Measurements from ENCODE around the gene TSPO2. TPM values are rescaled to one million over a fixed set of nuclear protein-coding genes. Genes with fewer than 3 reads are reported as not detected.
A peak's percentile ranks its signal among the peaks of the same experiment; 100 is the strongest.

TSPO2 gene
- total RNA-seq, 1 experiment from 2014 or later: not detected

- DNase-seq (ENCODE audit: low read depth, low spot score): no peak
These were observed 46.2 kb downstream of the TSPO2 start for GRCh38 chr6:41088451-41088850.

GRCh38 chr6:41090841-41091761 is 48.8 kb downstream of the TSPO2 start:
- in situ Hi-C loops (cut with HindIII; ENCODE audit: low pct_unique_long_range_greater_than_20kb, low sequenced_read_pairs): loop anchor here (25.0 kb wide), 1 partner anchor 96 kb away; no protein-coding TSS in a partner anchor
- DNase-seq (ENCODE audit: low read depth, low spot score): no peak

More at GRCh38 chr6:41088451-41088850, 46.2 kb downstream of the TSPO2 start:
- in situ Hi-C loops (cut with HindIII; ENCODE audit: low pct_unique_long_range_greater_than_20kb, low sequenced_read_pairs): loop anchor here (25.0 kb wide), 1 partner anchor 99 kb away; no protein-coding TSS in a partner anchor

GRCh38 chr6:41092421-41093140 is 50.3 kb downstream of the TSPO2 start:
- DNase-seq (ENCODE audit: low read depth, low spot score): peak; percentile 67
- in situ Hi-C loops (cut with HindIII; ENCODE audit: low pct_unique_long_range_greater_than_20kb, low sequenced_read_pairs): loop anchor here (25.0 kb wide), 1 partner anchor 95 kb away; no protein-coding TSS in a partner anchor

GRCh38 chr6:41093729-41094128 is 51.5 kb downstream of the TSPO2 start:
- in situ Hi-C loops (cut with HindIII; ENCODE audit: low pct_unique_long_range_greater_than_20kb, low sequenced_read_pairs): loop anchor here (25.0 kb wide), 1 partner anchor 94 kb away; no protein-coding TSS in a partner anchor
- peak; percentile 48 for DNase-seq (ENCODE audit: low read depth, low spot score)

Other genes with a start within 250 kb of the TSPO2 start
- gene UNC5CL, start 3.2 kb upstream of the TSPO2 start, total RNA-seq (2014; rRNA removed; shearing (Covaris generic)): 0.08 and 0.16 TPM in 2 replicates
- gene APOBEC2, start 10.7 kb downstream of the TSPO2 start, total RNA-seq (2014; rRNA removed; shearing (Covaris generic)): not detected in 2 replicates
- 20.2 and 23.4 TPM in 2 replicates for gene OARD1, start 29.9 kb downstream of the TSPO2 start, total RNA-seq (2014; rRNA removed; shearing (Covaris generic))
- gene NFYA, start 30.5 kb downstream of the TSPO2 start, total RNA-seq (2014; rRNA removed; shearing (Covaris generic)): 10.6 and 11.6 TPM in 2 replicates
- gene TREML1, start 111.9 kb downstream of the TSPO2 start, total RNA-seq (2014; rRNA removed; shearing (Covaris generic)): not detected in 2 replicates
- gene TREM2, start 120.6 kb downstream of the TSPO2 start, total RNA-seq (2014; rRNA removed; shearing (Covaris generic)): not detected in 2 replicates
- gene TREML2, start 158.7 kb downstream of the TSPO2 start, total RNA-seq (2014; rRNA removed; shearing (Covaris generic)): not detected in 2 replicates
- gene TREML4, start 185.9 kb downstream of the TSPO2 start, total RNA-seq (2014; rRNA removed; shearing (Covaris generic)): not detected in 2 replicates
- not detected in 2 replicates for gene TREM1, start 244.2 kb downstream of the TSPO2 start, total RNA-seq (2014; rRNA removed; shearing (Covaris generic))

All from SK-MEL-5 (cell line).